HG02981 (cell line): ENCODE data around the gene FAM110D.
A peak's percentile ranks its signal among the peaks of the same experiment; 100 is the strongest.

Source experiments
- ATAC-seq: cut with Tn5 transposase; IDR thresholded peaks from one replicate; pipeline ENCODE4 v1.9.1; 2021; ENCODE audit warnings: mild to moderate bottlenecking, moderate library complexity; ENCODE audit not compliant: unreplicated experiment

The FAM110D gene

GRCh38 chr1:26158908-26159742, at the start of gene FAM110D:
FAM110D (plus strand) TSS chr1:26159079; CDS start chr1:26161292, 2,213 bp downstream.
- no peak for ATAC-seq

- no peak for ATAC-seq
Measured at GRCh38 chr1:26109229-26110164, 49.4 kb upstream of the FAM110D start.

DNA sequence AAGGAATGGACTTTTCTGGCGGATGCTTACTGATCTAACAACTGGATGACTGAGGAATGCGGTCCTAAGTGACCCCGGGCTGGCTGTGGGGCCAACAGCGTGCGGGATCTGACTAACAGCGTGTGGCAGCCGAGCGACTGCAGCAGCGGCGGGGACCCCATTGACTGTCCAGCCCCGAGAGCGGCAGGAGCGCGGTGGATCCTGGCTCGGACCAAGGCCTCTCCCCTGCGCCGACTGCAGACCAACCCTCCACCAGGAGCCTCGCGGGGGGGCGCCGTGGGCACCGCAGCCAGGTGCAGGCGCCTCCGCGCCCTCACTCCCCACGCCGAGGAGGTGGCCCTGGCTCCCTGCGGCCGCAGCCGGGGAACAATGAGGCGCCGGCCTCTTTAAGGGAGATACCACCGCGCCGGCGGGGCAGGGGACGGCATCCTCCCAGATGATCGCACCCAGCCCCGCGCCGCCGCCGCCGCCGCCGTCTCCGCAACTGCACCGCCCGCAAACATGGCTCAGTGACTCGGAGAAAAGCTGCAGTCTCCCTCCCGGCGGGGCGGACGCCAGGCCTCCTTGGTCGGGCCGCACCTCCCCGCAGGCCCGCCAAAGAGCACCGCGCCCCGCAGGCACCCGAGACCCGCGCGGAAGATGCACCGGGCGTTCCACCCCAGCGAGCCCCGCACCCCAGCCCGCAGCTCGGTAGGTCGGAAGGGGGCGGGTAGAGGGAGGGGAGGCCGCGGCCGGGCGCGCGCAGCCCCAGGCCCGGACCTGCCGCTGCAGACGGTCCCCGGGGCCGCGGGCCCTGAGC, 47.9 kb upstream of the FAM110D start:
- peak; percentile 40 for ATAC-seq

DNA sequence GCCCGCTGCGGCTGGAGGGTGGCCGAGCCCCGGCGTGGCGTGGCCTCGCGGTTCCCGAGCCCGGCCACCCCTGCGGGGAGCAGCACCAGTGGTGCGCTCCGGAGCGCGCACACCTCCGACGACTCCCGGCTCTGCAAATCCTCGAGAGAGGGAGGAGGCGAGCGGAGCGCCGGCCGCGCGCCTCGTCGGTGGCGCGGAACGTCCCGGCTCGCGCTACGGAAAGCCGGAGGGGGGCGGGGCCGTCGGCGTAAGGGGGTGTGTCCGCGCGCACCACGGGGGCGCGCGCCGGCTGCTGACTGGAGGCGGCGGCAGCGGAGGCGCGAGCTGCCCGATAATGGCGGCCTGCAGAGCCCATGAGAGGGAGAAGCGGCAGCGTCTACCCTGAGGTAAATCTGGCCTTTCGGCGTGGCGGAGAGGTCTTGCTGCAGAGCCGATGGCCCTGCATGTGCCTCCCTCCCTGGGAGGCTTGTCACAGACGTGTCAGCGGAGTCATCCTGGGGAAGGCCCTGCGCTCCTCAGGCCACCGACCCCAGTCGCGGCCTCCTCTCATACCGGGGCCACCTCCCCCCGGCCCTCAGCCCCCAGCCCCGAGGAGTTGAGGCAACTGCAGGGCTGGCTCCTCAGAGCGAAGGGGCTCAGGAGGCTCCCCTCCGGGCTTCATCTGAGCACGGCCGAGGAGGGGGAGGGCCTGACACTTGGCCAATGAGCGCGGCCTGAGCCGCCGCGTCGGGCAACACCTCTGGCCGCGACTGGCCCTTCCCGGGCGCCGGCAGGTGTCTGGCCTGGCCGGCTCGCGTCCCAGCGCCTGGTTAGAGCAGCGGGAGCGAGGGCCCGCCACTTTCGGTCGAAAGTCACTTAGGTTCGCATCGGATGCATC, 47.1 kb upstream of the FAM110D start, which contains the start of gene PDIK1L:
PDIK1L (plus strand) TSS at position 295 of the 877 bp plus-strand sequence. CDS start 2,485 bp downstream, outside the sequence.
- ATAC-seq, result peak; percentile 61

GRCh38 chr1:26112407-26112775, 46.5 kb upstream of the FAM110D start:
- peak; percentile 6 for ATAC-seq

DNA sequence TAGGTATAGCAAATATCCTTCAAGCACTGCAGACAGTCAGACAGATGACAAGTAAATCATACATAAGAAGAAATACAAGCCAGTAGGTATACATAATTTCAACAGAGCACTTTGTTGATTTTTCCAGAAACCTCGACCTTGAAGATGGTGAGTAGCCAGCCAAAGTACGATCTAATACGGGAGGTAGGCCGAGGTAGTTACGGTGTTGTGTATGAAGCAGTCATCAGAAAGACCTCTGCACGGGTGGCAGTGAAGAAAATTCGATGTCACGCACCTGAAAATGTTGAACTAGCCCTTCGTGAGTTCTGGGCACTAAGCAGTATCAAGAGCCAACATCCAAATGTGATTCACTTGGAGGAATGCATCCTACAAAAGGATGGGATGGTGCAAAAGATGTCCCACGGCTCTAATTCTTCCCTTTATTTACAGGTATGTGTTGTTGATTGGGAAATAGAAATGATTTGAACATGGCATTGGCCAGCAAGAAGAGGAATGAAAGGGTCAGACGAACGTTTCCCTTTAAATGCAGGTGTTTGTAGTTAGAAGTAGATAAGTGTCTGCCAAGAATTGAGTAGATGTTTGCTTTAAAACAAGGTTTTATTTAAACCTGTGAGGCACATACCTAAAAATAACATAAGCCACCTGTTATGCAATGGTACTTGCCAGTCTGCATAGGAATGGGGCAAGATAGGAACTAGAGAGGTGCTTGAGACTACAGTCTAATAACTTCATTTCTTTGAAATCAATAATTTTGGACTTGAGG, 44.5 kb upstream of the FAM110D start:
- no peak for ATAC-seq

GRCh38 chr1:26119892-26120608, 38.8 kb upstream of the FAM110D start:
- ATAC-seq, result no peak

DNA sequence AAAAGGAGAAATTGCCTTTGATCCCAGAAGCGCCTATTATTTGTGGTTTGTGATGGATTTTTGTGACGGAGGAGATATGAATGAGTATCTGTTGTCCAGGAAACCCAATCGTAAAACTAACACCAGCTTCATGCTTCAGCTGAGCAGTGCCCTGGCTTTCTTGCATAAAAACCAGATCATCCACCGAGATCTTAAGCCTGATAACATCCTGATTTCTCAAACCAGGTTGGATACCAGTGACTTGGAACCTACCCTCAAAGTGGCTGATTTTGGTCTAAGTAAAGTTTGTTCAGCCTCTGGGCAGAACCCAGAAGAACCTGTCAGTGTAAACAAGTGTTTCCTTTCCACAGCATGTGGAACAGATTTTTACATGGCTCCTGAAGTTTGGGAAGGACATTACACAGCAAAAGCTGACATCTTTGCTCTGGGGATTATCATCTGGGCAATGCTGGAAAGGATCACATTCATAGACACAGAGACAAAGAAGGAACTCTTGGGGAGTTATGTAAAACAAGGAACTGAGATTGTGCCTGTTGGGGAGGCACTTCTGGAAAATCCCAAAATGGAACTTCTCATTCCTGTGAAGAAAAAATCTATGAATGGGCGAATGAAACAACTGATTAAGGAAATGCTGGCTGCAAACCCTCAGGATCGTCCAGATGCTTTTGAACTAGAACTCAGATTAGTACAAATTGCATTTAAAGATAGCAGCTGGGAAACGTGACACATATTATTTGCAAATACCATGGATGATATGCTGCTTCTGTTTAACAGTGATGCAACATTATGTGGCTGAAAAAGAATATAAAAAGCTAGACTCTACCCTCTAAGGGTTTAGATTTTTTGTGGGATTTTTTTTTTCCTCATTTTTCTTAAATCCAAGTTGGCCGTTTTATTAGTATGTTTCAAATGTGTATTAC, 36.8 kb upstream of the FAM110D start:
- ATAC-seq, result no peak

DNA sequence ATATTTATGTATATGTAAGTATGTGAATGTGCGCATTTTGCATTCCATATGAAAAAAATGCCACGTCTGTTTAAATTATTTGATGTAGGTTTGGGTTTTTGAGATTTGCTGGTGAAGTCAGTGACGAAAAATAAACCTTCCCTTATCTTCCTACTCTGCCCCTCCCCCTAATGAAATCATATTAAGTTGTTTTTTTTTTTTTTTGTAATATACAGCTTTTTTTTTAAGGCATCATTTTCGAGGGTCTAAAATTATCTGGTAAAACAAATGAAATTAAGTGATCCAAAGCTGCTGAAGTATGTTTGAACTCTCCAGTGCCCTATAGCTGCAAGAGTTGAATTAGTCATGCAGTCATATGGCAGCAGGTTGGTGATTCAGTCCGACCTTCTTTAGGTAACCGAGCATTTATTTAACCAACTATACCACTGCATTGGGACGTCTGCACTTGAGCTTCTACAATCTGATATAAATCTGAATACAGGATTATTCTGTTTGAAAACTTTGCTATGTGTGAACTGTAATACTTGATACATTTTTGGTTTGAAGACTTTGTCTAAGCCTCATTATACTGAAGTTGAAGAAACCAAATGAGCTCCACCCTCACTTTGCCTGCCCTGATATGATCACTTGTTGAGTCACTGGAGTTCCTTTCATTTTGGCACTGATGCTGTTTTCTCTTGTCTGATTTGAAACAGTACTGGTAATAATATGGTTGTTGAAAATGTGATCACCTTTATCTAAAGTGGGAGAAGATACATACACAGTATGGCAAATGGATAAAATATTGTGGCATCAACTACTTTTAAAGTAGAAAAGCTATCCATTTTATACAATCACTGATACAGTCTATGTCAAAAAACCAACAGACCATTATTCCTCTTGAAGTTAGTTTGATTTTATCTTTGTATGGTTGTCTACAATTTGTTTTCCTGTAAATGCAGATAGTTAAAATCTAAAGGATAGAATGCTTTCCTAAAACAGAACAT, 35.6 kb upstream of the FAM110D start:
- ATAC-seq, result no peak

GRCh38 chr1:26124418-26125331, 34.2 kb upstream of the FAM110D start:
- no peak for ATAC-seq

DNA sequence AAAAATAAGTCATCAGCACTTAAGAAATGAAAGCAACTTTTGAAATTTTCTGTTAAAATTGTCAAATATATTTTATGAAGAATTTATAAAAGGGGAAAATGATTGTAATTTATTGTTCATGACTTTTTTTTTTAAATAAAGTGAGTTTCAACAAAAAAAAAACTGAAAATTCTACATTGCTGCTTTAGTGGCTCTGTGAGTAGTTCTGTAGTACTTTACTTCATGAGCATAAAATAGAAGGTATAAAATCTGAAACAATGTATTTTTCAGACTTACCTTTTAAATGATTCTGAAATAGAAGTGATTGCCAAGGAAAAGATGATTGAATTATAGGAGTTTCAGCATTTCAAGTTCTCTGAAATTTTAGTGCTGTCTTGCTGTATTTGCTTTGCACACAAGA, 33.5 kb upstream of the FAM110D start:
- ATAC-seq, result no peak

DNA sequence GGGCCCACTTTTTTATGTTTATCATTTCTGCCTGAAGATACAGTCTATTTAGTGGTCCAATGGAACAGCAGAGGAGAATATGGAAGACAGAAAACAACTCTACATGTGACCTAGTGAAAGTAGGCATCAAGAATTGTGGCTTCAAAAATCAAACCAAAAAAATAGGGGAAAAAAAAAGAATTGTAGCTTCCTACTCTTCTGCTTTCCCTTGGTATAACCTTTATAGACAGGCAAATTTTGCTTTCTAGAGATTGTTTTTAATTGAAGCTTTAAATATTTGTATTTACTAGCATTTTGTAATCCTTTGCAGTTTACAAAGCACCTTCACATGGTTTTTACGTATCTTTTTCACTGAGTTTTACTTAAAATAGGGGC, 32.9 kb upstream of the FAM110D start:
- no peak for ATAC-seq

DNA sequence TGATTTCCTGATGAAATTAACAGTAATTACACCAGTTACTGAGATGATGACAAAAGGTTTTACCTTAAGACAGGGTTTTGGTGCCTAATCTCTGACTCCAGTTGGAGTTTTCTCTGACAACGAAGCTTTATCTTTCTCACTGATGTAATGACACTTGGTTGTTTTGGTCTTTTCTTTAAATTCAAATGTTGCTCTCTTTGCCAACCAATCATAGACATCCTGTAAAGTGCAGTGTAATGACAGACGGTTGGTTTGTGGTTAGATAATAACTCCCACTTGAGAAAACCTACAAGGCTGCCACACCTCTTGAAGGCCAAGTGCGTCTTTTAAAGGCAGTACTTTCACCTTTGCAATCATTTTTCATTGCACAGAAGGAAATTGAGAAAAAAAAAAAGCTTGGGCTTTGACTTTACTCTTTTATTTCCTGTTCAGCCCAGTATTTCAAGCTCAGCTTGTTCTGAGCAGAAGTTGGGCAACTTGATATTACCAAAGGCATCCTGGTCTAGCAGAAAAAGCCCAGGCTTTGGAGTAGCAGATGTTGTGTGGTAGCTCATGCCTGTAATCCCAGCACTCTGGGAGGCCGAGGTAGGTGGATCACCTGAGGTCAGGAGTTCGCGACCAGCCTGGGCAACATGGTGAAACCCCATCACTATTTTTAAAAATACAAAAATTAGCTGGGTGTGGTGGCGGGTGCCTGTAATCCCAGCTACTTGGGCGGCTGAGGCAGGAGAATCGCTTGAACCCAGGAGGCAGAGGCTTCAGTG, 32.4 kb upstream of the FAM110D start:
- no peak for ATAC-seq
